HL-60 (cell line): Measurements from ENCODE around the gene ATP10A.

Experiments used
- DNase-seq, 2 experiments: peaks; one replicate each; pipeline ENCODE4 v3.0.0-alpha.2; 2010 to 2020; ENCODE audit warnings: low read depth in 1 of 2, low spot score in 1 of 2
- H3K27ac ChIP-seq: fragments of 250-450 bp; sonication (Bioruptor Pico); replicated peaks from 2 replicates; pipeline ENCODE4 v1.5.1; 2020; ENCODE audit warnings: mild to moderate bottlenecking, moderate library complexity
- H3K27me3 ChIP-seq: fragments of 250-450 bp; sonication (Bioruptor Pico); 2 replicates; pipeline ENCODE4 v1.5.1; 2021; ENCODE audit warnings: mild to moderate bottlenecking, moderate library complexity; ENCODE audit not compliant: insufficient read depth, poor library complexity, severe bottlenecking
- H3K4me3 ChIP-seq: replicated peaks from 2 replicates; pipeline ENCODE4 v1.5.1; 2011; ENCODE audit warnings: mild to moderate bottlenecking, control low read depth, low read length; ENCODE audit not compliant: insufficient read depth
- CTCF ChIP-seq: IDR thresholded peaks from one replicate; pipeline ENCODE4 v1.5.1; 2011; ENCODE audit warnings: low read length, control low read depth, inconsistent platforms; ENCODE audit not compliant: insufficient read depth
- GABPA ChIP-seq: IDR thresholded peaks from 2 replicates; pipeline ENCODE4 v1.6.1; 2012; ENCODE audit warnings: low read depth
- POLR2AphosphoS5 ChIP-seq: IDR thresholded peaks from 2 replicates; pipeline ENCODE4 v1.6.1; 2012; ENCODE audit warnings: low read depth
- SPI1 ChIP-seq: IDR thresholded peaks from 2 replicates; pipeline ENCODE4 v1.6.1; 2012; ENCODE audit warnings: low read depth, mild to moderate bottlenecking, borderline replicate concordance
- TF ChIP-seq, protein P1 (sequence below): IDR thresholded peaks from 2 replicates; pipeline ENCODE4 v1.6.1; 2012; ENCODE audit warnings: low read depth; ENCODE audit not compliant: insufficient replicate concordance

Gene ATP10A

GRCh38 chr15:25797511-25797935 lies 65.6 kb downstream of the ATP10A start:
- no peak overlapping the region for H3K4me3 ChIP-seq
- H3K27ac ChIP-seq, result no peak overlapping the region
- TF ChIP-seq POLR2AphosphoS5 (no peak), GABPA (no peak), SPI1 (no peak), CTCF (no peak)
- TF ChIP-seq, protein P1, sequence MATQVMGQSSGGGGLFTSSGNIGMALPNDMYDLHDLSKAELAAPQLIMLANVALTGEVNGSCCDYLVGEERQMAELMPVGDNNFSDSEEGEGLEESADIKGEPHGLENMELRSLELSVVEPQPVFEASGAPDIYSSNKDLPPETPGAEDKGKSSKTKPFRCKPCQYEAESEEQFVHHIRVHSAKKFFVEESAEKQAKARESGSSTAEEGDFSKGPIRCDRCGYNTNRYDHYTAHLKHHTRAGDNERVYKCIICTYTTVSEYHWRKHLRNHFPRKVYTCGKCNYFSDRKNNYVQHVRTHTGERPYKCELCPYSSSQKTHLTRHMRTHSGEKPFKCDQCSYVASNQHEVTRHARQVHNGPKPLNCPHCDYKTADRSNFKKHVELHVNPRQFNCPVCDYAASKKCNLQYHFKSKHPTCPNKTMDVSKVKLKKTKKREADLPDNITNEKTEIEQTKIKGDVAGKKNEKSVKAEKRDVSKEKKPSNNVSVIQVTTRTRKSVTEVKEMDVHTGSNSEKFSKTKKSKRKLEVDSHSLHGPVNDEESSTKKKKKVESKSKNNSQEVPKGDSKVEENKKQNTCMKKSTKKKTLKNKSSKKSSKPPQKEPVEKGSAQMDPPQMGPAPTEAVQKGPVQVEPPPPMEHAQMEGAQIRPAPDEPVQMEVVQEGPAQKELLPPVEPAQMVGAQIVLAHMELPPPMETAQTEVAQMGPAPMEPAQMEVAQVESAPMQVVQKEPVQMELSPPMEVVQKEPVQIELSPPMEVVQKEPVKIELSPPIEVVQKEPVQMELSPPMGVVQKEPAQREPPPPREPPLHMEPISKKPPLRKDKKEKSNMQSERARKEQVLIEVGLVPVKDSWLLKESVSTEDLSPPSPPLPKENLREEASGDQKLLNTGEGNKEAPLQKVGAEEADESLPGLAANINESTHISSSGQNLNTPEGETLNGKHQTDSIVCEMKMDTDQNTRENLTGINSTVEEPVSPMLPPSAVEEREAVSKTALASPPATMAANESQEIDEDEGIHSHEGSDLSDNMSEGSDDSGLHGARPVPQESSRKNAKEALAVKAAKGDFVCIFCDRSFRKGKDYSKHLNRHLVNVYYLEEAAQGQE, result no peak
- no peak for DNase-seq
- peaks cover 5% of the 10 kb centered on the region for H3K27me3 ChIP-seq

GRCh38 chr15:25797035-25797434 lies 66.1 kb downstream of the ATP10A start:
- no peak overlapping the region for H3K4me3 ChIP-seq
- no peak overlapping the region for H3K27ac ChIP-seq
- peaks cover 5% of the 10 kb centered on the region for H3K27me3 ChIP-seq
- DNase-seq, result no peak
- no peak for TF ChIP-seq GABPA
- TF ChIP-seq CTCF, result no peak
- TF ChIP-seq SPI1, result no peak
- TF ChIP-seq POLR2AphosphoS5, result no peak
- TF ChIP-seq, protein P1, result no peak

GRCh38 chr15:25796395-25796794 lies 66.7 kb downstream of the ATP10A start:
- no peak for DNase-seq
- TF ChIP-seq, protein P1, result no peak
- TF ChIP-seq SPI1, result no peak
- no peak for TF ChIP-seq GABPA
- no peak for TF ChIP-seq POLR2AphosphoS5
- no peak for TF ChIP-seq CTCF
- Histone ChIP-seq H3K4me3 (no peak overlapping the region), H3K27me3 (peaks cover 5% of the 10 kb centered on the region), H3K27ac (no peak overlapping the region)
